ENCODE measurements around the gene MRPL24.
"Not testable (repeated sequence)": the region's sequence is repeated elsewhere in the genome, so short reads cannot be mapped to it uniquely, and the experiment has no call there.

The MRPL24 gene

GRCh38 chr1:156740741-156741480, at the start of gene MRPL24:
Gene MRPL24, minus strand, starts transcription at chr1:156741088. Its CDS starts 2,384 bp downstream, at chr1:156738704.
- peak; percentile 100 for DNase-seq

- DNase-seq = no peak
These were observed 48.9 kb upstream of the MRPL24 start for GRCh38 chr1:156789621-156790318.

- DNase-seq = no peak
These were observed 47.2 kb upstream of the MRPL24 start for GRCh38 chr1:156788136-156788535.

- DNase-seq = no peak
These were observed 45.8 kb upstream of the MRPL24 start for GRCh38 chr1:156786640-156787039.

- DNase-seq = no peak
These were observed 44.6 kb upstream of the MRPL24 start for GRCh38 chr1:156785458-156785857.

GRCh38 chr1:156781585-156782186, 40.8 kb upstream of the MRPL24 start:
- DNase-seq = no peak

GRCh38 chr1:156777573-156777972, 36.7 kb upstream of the MRPL24 start:
- DNase-seq = no peak

GRCh38 chr1:156776942-156777341, 36.1 kb upstream of the MRPL24 start:
- no peak for DNase-seq

GRCh38 chr1:156775799-156776198, 34.9 kb upstream of the MRPL24 start:
- DNase-seq = no peak

- DNase-seq = no peak
These were observed 32.7 kb upstream of the MRPL24 start for GRCh38 chr1:156773607-156774006.

- no peak for DNase-seq
These were observed 32.0 kb upstream of the MRPL24 start for GRCh38 chr1:156772728-156773497.

- DNase-seq = no peak
These were observed 31.3 kb upstream of the MRPL24 start for GRCh38 chr1:156772222-156772621.

GRCh38 chr1:156768610-156769295, 27.9 kb upstream of the MRPL24 start:
- DNase-seq = no peak

- DNase-seq = peak; percentile 31
These were observed 27.2 kb upstream of the MRPL24 start for GRCh38 chr1:156767879-156768604.

- DNase-seq = peak; percentile 100
These were observed 26.4 kb upstream of the MRPL24 start, which contains the start of gene PRCC for GRCh38 chr1:156767101-156767878. Gene PRCC, plus strand, starts transcription at chr1:156767535. Its CDS starts 237 bp downstream, at chr1:156767772.

- DNase-seq = no peak
These were observed 25.6 kb upstream of the MRPL24 start for GRCh38 chr1:156766298-156767100.

GRCh38 chr1:156765666-156766065, 24.8 kb upstream of the MRPL24 start:
- no peak for DNase-seq

- not testable (repeated sequence) for DNase-seq
These were observed 24.2 kb upstream of the MRPL24 start for GRCh38 chr1:156765136-156765535.

- no peak for DNase-seq
These were observed 19.9 kb upstream of the MRPL24 start for GRCh38 chr1:156760796-156761104.

Data from CD4-positive, alpha-beta T cell treated with Interleukin-21 for 1 hour (primary cell).